ENCODE results near the gene DOC2B.

The DOC2B gene

DNA sequence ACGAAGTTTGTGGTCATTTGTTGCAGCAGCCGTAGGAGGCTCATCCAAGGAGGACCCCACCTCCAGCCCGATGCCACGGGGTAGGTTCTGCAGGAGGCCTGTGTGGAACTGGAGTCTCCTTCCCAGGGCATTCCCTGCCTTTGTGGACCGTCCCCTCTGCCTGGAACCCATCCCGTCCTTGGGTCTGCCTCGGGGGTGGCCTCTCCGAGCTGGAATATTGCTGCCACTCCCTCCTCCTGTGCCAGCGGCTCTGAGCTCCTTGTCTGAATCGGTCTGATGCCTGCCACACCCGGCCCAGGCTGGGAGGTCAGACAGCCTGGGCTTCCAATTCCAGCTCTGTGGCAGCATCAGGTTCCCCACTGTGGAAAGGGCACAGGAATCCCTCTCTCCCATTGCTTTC, 18.8 kb downstream of the DOC2B start:
- DNase-seq (ENCODE audit: low read depth): no peak

DNA sequence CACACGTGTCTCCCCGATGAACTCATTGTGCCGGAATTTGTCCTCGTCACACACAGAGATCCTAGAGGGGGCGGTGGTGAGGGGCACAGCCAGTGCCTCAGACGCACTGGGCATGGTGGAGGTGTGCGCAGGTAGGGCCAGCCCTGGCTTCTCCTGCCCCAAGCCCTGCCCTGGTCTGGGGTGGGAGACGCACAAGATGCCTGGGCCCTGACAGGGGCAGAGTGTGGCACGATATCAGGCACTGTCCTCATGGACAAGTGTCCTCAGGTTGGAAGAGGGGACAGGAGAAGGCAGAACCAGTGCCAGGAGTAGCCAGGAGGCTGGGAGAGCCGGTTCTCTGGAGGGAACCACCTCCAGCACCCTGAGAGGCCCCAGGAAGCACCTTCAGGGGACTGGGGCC, 20.0 kb downstream of the DOC2B start:
- DNase-seq (ENCODE audit: low read depth): no peak

DNA sequence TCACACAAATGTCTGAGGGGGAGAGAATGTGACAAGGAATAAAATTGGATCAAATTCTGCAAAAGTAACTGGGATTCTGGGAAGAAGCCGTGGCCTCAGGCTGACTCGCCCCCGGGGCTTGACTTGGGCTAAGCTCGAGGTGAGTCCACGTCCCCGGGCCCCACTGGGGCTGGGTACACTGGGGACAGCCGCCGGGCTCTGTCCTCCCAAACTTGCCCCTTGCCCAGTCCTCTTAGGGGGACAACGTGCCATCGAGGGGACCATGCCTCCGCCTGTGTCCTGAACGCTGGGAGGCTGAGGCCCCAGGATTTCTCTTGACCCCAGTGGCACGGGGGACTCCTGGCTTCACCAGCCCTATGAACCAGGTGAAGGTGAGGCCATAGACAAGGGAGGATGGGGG, 21.1 kb downstream of the DOC2B start:
- no peak for DNase-seq (ENCODE audit: low read depth)

DNA sequence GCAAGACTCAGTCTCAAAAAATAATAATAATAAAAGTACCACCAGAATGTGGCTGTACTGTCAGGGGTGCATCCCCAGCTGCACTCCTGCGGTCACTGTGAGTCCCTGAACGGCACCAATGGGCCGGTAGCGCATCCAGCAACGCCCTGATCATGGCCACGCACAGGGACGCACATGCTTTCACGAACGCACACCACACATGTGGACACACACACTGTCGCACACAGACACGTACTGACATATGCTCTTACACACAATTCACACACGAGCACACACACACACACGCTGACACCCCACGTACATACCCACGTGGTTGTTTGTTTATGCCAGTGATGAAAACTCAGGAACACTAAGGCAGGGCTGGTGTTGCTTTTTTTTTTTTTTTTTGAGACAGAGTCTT, 21.8 kb downstream of the DOC2B start:
- no peak for DNase-seq (ENCODE audit: low read depth)

DNA sequence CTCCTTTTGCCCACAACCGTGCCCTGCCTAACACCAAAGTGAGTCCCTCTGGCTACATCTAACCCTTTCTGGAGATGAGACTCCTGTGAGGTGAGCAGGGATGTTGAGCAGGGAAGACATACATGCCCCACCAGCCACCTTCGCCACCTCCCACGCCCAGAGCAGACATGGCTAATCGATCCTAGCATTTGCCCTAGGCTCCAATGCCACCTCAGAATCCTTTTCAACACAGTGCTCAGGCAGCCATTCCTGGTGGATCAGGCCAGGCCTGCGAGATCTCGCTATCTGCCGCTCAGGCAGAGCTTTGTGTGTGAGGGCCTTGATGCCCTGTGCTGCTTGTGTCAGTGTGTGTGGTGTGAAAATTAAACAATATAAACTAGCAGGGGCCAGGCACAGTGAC, 23.1 kb downstream of the DOC2B start:
- DNase-seq (ENCODE audit: low read depth): no peak

DNA sequence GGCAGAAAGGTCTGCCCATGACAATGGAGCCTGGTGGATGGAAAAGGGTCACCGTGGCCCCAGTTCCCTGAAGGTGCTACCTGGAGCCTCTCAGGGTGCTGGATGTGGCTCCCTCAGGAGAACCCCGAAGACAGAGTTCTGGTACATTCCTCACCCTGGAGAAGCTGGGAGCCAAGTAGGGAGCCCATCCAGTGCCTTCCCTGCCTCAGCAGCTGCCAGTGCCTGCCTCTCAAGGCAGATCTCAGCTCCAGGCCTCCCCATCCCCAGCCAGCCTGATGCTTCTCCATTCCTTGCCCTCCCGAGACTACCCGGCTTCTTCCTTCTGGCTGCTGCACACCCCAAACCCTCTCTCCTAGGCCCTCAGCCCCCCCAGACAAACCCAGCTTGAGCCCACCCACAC, 23.5 kb downstream of the DOC2B start:
- no peak for DNase-seq (ENCODE audit: low read depth)

DNA sequence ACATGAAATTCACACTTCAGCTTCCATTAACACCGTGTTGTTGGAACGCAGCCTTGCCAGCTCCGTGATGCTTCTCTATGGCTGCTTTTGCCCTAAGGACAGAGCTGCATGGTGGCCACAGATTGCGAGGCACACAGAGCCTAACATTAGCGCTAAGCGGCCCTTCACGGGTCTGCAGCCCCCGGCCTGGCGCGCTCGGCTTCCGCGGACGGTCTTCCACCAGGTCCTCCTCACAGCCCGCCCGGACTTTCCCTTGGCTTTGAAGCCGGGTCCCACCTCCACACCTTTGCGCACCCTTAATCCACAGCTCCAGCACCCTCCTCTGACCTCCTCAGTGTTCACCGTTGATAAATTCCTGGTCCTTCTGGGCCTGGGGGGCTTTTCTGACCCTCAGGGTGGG, 24.5 kb downstream of the DOC2B start:
- DNase-seq (ENCODE audit: low read depth): no peak

DNA sequence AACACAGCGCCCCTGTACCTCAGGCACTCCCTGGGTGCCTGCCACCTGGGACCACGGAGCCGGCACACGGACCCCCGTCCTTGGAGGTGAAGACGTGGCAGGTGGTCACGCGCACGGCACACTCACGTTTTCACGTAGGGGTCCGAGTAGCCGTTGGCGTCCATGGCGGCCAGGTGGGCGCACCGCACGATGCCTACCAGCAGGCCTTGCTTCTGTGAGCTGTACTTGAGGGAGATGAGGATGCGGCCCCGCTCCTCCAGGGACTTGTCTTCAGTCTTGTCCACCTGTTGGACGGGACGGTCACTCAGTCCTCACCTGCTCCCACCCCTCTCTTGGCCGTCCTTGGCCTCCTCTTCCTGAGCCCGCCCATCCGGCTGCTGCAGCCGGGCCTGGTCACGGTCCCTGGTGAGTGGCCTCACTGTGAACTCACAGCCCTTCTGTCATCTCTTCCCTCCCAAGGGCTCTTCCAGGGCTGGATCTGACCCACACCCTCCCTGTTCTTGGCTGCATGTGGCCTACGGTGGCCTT, 25.3 kb downstream of the DOC2B start:
- DNase-seq (ENCODE audit: low read depth): no peak

DNA sequence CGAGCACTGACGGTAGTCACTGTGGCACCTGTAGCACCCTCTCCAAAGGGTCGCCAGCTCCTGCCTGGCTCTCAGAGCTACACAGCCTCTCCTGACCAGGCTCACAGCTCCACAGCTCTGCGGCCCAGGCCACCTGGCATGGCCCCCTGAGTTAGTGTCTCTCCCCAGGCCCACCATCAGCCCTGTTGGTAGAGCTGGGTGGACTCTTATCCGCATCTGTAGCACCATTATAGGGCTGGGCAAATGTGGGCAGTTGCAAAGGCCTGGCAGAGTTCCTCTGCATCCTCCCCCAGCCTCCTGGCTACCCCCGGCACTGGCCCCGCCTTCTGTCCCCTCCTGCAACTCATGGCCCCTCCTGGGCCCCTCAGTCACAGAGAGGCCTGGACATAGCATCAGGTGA, 25.9 kb downstream of the DOC2B start:
- DNase-seq (ENCODE audit: low read depth): no peak

DNA sequence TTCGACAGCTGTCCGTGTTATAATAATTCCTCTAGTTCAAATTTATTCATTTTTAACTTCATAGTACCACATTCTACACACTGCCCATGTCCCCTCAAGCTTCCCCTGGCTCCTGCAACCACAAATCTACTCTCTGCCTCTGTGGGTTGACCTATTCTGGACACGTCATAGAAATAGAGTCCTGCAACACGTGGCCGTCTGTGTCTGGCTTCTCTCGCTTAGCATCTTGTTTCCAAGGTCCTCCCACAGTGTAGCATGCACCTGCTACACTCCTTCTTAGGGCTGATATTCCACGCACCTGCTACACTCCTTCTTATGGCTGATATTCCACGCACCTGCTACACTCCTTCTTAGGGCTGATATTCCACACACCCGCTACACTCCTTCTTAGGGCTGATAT, 27.6 kb downstream of the DOC2B start:
- DNase-seq (ENCODE audit: low read depth): no peak

DNA sequence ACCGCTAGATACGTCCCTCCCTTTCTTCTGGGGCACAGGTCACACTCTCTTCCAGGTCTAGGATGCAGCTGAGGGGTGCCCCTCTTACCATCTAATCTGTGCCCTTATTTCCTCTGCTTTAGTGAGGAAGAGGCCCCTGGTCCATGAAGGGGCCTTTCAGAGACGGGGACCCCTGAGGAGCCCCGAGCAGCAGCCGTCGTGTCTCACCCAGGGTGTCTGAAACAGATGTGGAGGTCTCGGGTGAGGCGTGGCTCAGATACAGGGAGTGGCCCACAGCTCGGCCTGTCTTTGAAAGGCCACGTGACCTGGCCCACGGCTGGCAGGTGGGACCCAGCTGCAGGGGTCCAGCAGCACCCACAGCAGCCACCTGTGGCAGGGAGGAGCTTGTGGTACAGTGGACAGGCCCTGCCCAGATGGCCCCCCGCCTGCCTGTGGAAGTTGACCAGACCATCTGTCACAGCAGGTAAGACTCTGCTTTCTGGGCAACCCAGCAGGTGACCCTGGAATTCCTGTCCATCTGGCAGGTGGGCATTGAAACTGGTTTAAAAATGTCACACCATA, 28.5 kb downstream of the DOC2B start:
- no peak for DNase-seq (ENCODE audit: low read depth)

DNA sequence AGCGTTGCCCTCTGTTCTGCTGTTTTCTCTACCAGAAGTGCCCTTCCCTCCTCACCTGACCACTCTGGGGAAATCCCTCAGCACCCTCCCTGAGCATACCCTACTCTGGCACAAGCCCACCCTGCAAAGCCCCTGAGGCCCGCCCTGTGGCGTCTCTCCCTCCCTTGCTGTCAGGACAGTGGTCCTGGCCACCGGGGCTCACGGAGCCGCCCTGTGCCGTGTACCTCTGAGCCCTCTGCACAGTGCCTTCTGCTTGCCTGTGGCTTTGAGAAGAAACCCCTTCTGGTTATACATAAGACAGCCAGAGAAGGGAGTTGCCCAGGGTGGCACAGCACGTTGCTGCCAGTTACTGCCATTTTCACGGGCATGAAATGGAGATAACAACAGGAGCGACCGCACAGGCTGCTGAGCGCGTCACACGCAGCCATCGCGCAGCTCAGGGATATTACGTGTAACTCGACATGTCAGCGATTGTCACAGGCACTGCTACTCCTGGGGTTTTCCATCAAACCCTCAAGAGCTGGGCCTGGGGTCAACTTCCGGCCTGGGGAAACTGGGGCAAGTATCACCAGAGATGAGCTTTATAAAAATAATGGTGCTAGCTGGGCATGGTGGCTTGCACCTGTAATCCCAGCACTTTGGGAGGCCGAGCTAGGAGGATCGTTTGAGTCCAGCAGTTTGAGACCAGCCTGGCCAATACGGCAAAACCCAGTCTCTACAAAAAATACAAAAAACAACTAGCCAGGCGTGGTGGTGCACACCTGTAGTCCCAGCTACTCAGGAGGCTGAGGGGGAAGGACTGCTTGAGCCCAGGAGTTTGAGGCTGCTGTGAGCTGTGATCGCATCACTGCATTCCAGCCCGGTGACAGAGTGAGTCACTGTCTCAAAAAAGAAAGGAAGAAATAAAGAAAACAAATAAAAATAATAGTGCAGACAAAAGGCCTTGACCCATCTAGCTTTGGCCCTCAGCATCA, 29.3 kb downstream of the DOC2B start:
- no peak for DNase-seq (ENCODE audit: low read depth)

DNA sequence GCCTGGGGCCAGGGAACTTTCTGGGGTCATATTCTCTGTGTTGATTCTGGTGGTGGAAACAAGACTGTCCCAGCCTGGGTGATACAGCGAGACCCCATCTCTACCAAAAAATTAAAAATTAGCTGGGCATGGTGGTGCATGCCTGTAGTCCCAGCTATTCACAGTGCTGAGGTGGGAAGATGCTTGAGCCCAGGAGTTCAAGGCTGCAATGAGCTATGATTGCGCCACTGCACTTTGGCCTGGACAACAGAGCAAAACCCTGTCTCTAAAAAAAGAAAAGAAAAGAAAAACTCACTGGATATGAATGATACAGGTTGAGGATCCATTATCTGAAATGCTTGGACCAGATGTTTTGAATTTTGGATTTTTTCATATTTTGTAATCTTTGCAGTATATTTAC, 30.4 kb downstream of the DOC2B start:
- DNase-seq (ENCODE audit: low read depth): no peak

DNA sequence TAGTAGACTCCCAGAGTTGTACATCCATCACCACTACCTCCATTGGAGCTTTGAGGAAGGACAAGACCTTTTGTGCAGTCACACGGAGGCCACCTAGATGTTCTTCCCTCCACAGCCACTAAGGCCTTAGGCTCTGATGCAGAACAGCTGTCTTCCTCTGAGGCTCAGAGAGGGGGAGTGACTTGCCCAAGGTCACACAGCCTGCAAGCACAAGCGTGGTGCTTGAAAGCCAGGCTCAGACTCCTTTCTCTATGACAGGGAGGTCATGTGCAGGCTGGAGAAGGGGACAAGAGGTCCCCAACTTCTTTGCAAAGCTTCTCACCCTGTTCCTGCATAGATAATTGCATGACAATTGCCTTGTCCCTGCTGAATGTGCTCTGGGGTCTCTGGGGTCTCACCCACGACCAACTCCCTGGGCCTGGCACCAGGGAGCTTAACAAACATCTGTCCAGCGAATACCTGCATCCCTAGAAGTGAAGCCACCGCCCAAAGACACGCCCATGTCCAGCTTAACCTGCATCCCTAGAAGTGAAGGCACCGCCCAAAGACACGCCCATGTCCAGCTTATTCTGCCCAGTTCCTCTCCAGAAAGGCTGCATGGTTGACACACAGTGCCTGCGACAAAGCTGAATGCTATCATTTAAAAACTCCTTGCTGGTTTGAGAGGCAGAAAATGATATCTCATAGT, 31.4 kb downstream of the DOC2B start:
- no peak for DNase-seq (ENCODE audit: low read depth)

DNA sequence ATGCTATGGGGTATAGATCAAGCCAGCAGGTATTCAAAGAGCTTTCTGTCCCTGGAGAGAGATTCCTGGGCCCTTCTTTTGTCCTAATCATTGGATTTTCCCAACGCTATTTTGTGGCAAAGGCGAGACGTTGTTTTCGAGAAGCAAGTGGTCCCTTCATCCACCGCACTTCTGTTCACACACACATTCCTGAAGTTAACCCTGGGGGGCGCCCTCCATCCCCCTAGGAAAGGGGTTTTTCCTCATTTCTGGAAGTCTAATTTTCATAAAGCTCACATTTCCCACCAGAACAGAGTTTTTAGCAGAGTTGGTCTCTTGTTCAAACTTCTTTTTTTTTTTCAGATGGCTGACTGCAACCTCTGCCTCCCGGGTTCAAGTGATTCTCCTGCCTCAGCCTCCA, 32.2 kb downstream of the DOC2B start:
- no peak for DNase-seq (ENCODE audit: low read depth)

DNA sequence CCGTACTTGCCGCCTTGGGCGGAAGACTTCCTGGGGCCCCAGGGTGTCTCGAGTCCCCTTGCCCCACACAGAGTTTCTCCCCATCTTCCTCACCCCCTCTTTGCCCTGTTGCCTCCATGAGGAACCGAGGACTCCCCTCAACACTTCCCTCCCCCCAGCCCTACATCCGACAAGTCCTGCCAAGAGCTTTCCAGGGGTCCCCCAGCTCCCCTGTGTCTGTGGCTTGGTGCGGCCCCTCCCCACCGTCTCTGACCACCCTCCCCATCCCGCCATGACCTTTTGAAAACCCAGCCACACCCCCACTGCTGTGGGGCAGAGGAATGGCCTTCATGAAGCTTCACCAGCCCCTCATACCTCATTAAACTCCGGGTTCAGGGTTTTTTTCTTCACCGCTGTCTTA, 32.7 kb downstream of the DOC2B start:
- no peak for DNase-seq (ENCODE audit: low read depth)

DNA sequence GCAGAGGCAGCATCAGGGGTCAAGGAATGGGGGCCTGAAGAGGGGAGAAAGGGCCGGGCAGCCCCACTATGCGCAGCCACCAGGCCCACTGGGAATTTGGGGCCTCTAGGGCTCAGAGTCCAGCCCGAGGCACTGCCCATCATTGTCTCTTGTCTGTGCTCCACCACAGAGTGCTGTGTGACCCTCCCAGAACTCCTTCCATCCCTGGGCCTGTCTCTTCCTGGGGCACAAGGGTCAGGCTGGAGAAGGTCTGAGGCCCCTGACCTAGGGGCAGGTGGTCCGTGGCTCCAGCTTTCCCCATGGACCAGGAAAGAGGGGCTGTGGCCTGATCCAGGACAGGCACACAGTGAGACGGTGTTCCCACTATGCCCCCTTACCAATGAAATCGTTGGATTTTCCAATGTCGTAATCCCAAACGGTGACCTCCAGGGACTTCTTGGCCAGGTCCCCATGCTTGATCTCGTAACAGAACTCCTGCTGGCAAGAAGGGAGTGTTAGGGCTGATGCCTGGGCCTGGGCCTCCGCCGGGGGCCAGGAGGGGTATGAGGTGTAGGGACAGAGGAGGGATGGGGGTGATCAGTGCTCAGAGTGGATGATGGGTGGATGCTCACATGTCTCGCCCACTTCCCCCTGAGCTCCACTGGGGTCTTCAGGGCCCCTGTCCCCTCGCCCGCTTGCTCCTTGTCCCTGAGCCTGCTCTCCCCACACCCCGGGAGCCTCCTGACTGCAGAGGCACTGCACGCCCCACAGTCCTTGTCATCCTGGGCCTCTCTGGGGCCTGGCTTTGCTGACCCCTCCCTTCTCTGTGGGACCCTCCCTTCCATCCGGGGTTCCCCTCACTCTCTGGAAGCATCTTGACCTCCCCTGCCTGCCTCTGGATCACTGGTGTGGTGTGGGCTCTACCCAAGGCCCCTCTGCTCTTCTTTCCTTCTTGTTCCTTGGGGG, 33.4 kb downstream of the DOC2B start:
- DNase-seq (ENCODE audit: low read depth): no peak

DNA sequence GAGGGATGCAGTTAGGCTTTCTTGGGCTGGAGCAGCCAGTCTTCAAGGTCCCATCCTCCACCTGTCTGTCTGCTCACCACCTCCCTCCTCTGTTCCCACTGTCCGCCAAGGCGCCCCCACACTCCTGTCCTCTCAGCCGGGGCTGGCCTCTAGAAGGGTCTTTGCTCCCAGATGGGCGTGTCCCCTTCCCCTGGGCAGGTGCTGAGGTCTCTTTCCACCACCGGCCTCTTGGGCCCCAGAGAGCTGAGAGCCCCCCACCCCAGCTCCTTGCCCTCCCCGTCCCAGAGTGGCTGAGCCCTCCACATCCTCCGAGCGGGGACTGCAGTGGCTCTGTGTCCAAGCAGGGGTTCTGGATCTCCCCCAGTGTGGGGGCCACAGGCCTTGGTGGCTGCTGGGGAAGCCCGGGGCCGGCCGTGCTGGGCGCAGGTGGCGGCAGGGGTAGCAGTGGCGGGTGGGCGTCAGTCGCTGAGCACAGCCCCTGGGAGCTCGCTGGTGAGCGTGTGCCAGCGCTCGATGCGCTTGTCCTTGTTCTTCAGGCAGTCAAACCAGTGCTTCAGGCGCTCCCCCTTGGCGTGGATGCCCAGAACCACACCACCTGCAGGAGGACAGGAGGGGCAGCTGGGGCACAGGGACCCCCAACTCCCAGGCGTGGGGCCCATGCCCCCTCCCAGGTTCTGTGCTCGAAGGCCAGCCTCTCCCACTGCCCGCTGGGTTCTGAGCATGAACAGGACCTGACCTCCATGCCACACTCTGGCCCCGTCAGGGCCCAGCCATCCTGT, 34.3 kb downstream of the DOC2B start:
- DNase-seq (ENCODE audit: low read depth): no peak

DNA sequence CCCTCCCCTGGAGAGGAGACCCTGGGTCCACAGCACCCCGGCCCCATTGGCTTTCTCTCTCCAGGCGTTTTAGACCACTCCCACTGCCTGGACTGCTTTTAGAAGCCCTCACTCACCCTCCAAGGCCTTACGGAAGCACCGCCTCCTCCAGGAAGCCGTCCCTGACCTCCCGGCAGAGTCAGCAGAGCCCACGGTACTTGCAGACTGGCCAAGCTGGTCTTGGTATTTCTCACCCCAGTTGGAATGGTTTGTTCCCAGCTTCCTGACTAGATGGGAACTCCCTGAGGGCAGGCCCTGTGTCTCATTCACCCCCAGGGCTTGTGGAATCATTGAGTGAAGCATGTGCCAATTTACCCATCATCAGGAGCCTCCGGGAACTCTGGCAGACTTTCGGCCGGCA, 34.9 kb downstream of the DOC2B start:
- no peak for DNase-seq (ENCODE audit: low read depth)

DNA sequence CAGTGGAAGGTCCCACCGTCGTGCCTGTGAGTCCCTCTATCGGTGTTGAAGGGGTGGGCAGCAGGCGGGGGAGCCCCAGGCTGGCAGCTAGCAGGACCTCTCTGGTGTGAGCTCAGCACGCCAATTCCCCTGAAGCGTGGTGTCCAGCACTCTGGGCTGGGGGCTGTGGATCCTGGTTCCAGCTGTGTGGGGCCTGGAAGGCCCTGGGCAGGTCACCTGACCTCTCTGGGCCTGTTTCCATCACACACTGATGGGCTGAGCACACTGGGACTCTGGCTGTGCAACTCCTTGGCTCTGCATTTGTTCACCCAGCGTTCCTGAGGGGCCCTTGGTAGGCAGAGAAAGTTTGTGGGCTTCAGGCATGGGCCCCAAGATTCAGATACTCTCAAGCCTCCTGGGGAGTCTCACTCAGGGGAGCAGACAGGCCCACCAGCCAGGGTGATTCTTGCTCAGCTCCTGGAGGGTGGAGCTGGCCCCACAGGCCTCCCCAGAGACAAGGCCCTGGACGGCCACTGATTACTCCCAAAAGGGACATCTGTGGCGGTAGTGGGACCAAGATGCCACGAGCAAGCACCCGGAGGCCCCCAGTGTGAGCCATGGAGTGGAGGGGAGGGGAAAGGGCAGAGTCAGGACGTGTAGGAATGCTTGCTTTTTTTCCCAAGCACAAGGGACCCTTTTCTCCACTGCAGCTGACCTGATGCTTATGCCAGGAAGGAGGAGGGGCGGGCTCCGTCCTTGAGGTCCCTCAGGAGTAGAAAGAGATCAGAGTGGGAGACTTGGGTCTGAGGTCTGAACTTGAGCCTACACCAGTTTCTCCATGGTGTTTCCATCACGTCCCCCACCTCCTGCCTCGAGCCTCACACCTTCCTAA, 35.5 kb downstream of the DOC2B start:
- no peak for DNase-seq (ENCODE audit: low read depth)

Measured in activated gamma-delta T cell treated with anti-CD3 and anti-CD28 coated beads, Interleukin-2, amount 50 U/mL, for 16 hours (primary cell).